GM19397 (cell line): ENCODE results near the gene MEGF6.

Experiments
- ATAC-seq: cut with Tn5 transposase; IDR thresholded peaks from one replicate; pipeline ENCODE4 v1.9.1; 2021; ENCODE audit warnings: mild to moderate bottlenecking, moderate library complexity; ENCODE audit not compliant: unreplicated experiment

The MEGF6 gene

DNA sequence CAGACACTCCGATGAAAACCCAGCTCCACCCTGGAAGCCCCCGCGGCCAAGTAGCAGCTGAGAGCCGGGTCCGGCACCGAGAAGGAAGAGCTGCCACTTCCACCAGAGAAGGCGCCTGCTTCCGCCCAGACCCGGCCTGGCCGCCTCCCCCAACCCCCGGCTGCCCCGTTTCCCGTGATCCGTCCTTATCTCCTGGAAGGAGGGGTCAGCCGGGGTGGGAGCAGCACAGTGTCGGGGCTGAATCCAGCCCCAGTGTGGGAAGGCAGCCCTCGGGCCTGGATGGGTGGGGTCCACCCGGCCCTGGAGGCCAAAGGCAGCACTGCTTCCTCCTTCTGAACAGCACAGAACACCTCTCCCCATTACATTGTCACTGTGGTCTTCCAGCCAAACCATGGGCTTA, 69.4 kb downstream of the MEGF6 start:
- no peak for ATAC-seq

DNA sequence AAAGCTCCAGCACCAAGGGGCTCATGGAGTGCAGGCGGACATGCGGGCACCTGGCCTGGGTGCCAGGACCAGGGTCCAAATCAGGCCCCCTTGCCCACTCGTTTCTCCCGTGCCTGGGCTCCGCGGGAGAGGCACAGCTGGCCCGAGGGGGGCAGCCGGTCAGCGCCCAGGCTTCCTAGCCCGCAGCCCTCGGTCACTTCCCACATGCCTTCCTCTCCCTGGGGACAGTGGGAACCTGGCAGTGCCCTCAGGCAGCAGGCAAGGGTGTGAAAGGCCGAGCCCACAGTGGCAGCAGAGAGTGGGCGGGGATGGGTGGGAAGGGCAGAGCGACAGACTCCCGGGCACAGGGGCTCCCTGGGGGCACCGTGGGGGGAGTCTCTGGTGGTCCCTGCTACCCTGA, 69.8 kb downstream of the MEGF6 start:
- no peak for ATAC-seq

DNA sequence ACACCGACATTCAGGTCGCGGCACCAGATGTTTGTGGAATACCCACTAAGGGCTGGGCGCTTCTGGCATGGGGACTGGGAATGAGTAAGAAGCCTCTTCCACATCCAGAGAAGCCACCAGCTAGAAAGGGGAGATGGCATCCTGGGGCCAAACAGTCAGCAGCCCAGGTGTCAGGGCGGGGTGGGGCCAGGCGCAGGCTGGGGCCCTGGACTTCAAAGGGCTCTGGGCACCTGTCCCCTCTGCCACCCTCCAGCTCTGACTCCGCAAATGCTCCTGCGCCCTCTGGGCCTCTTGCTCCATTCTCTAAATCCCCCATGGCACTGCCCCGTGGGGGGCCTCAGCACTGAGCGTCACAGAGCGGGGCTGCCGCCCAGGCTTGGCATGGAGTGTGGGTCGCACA, 70.4 kb downstream of the MEGF6 start:
- no peak for ATAC-seq

DNA sequence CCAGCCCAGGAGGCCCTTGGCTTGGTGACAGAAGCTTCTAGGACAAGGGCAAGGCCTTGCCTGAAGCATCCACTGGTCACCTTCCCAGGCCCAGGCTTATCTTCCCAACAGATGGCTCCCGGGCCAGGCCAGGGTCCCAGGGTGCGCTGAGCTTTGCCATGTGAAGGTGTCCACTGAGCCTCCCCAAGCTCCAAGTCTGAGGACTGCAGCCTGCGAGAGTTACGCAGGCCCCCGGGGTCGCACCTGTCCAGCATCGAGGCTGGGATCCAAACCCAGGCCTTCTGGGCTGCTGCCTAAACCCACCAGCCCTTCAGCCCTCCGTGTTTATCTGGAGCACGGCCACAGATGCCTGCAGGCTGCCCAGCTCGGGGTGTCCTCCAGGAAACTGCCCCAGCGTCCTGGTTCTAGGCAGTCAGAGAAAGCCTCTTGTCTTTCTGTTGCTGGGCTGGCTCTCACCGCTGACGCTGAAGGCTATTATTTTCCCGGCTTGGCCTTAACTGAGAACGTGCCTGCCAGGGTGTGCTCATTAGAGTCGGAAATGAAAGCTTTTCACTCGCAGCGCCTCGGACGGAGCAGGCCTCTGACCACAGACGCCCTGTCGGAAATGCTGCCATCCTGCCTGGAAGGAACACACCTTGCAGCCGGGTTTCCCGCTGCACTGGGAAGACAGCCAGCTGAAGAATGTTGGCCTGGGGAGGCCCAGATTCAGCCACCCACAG, 71.4 kb downstream of the MEGF6 start:
- no peak for ATAC-seq

DNA sequence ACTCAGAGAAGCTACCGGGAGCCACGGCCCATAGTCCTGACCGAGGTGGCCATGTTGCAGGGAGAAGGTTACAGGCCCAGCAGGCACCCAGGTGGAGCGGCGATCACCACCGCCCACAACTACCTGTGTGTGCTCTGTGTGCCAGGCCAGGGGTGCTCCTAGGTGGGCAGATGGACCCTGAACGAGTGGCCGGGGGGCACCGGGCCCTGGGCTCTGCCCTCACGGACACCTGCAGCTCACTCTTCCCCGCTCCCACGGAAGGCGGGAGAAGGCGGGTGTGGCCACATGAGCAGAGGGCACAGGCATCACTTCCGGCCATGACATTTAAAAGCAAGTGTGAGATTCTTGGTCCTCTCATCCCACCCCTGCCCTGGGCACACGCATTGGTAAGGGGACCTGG, 73.9 kb downstream of the MEGF6 start:
- ATAC-seq = no peak

DNA sequence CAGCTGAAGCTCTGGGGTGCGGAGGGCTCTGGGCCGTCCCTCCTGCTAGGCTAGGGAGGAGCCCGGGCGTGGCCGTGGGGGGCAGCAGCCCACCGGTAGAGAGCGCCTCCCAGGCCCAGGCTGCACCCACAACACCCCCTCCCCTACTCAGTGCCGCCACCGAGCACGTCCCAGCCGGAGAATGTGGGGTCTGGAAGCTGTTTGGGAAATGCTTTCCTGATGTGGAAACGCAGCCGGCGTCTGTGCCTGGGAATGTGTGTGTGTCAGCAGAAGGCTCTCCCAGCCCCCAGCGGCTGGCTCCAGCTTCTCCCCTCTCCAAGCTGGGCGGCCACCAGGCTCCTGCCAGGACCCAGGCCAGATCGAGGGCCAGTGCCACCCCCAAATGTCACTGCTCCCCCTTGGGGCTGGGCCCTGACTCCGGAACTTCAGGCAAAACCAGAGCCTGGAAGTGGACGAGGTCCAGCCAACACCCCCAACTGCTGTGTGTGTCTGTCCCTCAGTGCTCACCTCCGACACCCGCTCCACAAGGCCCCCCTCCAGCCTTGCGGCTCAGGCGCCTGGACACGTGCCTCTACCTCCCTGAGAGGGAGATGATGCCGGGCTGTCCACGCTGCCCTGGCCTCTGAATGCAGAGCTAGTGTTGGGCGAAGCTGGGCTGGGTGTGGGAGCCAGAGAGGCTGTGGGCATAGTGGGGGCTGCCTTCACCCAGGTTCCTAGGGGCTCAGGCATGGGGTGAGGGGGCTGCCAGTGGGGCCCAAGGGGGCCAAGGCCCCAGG, 74.7 kb downstream of the MEGF6 start:
- no peak for ATAC-seq

DNA sequence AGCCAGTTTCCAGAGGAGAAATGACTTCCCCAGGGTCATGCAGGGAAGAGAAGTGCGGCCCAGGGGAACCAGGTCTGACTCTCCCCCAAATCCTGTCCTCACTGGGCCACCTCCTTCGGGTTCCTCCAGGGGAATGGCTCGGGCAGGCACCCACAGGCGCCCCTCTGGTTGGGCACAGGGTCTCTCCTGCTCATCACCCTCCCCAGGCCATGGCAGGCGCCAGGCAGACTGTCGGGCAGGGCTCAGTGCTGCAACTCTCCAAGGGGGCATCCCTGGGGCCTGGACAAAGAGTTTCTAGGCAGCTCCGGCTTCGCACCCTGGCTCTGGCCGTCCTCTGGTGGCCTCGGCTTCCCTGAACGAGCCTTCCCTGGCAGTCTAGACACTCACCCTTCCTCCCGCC, 75.6 kb downstream of the MEGF6 start:
- no peak for ATAC-seq

DNA sequence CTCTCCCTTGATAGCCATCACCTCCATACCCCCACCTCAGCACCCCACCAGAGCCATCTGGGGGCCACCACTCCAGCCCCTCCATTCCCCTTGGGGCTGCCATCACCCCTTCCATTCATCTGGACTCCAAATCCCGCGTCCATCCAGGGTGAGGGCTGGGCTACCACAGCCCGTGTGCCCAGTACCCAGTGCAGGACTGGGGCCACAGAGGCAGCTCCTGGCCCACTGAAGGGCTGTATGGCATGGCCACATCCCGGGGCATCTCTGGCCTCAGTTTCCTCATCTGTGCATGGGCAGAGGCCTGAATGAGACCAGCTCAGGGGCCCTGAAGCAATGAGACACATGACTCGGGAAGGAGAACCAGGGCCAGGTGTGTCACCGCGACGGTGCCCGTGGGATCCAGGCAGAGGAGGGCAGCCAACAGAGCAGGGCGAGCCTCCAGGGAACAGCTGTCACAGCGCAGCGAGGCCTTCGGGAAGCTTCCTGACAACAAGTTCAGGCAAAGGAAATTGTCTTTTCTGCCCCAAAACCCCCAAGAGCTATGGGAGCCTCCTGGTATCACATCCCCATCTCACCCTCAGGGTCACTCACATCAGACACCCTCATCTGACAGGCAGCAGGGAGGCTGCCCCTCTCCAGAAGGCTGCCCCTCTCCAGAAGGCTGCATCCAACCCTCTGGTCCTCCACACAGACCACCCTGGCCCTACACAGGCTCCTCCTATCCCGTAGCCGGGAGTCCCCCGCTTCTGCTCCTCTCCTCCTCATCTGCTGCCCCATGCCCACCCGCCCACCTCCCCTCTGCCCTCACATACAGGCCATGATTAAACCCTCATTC, 76.3 kb downstream of the MEGF6 start:
- no peak for ATAC-seq

DNA sequence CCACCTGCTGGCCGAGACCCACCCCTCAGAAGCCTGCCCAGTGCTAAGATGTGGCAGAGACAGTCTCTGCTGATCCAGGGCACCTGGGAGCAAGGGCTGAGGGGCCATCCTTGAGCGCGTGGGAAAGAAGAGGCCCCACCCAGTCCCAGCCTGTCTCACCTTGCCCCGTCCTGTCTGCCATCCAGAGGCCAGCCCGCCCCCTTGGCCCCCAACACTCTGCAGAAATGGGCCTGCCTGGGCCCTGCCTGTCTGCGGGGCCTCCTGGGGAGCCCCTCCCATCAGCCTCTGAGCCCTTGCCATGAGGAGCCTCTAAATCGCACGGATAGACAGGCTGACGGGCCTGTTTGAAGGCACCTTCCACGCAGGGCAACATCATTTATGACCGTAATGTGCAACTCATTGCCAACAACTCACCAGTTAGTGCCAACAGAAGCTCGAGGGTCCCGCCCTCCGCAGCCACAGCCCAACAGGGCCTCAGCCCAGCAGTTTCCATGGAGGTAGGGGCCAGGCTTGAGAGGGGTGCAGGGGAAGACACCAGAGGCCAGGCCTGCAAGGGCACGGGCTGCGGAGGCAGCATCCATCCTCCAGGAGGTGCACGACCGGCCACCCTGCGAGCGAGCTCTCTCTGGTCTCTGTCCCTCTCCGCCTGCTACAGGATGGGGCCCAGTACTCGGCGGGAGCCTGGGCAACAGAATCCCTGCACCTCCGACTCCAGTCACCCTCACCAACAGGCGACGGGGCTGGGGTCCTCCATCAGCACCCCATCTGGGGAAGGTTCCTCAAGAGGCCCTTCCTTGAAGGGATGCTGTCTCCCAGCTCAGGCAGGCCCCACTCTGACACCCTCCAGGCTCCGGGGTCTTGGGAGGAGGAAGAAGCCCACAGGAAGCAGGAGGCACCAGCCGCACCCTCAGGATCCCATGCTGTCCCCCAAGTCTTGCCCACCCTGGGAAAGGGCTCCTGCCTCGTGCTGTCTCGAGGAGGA, 78.0 kb downstream of the MEGF6 start:
- no peak for ATAC-seq

DNA sequence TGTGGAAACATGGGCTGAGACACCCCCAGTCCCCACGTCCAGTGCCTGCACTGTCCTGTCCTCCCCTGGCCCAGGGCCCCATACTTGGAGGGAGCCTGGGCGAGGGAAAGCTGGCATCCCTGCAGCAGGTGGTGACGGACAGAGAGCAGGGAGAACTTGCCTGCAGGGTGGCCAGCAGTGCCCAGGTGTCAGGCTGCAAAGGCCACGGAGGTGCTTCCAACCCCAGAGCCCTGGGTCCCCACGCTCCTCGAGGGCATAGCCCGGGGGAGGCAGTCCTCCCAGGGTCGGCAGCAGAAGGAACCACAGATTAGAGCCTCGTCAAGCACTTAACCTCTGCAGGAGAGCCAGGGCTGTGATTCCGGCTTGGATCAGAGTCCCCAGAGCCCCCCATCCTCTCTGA, 79.4 kb downstream of the MEGF6 start:
- ATAC-seq = no peak

DNA sequence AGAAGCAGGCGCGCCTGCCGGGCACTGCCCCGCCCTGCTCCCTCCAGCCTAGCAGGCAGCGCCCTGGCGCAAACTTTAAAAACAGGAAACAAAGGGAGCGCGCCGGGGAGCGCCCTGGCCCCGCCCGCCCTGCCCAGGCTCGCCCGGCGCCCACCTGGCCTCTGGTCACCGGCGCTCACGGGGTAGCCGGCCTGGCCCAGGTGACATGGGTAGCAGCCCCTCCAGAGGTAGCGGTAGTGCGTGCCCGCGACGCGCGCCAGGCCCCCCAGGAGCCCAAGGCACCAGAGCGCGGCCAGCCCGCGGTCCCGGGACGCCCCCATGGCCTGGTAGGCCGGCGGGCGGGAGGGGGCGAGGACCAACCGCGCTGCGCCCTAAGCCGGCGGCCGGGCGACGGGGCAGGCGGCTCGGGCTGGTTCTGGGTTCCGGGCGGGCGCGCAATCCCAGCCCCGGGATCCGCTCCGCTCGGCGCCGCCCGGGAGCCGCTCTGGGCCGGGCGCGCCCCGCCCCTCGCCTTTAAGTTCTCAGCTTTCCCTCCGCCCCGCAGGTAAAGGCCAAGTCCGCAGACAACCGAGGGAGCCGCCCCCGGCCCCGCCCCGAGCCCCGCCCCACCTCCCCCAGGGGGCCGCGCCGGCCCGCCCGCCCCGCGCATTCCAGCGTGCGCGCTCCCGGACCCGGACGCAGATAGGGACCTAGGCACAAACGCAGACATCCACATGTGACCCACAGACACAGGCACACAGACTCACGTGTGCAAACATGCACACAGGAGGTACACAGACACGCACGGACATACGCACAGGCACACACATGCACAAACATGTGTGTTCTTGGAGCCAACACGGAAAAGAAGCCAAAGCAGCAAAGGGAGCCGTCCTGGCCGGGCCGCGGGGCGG, 80.1 kb downstream of the MEGF6 start:
- no peak for ATAC-seq

DNA sequence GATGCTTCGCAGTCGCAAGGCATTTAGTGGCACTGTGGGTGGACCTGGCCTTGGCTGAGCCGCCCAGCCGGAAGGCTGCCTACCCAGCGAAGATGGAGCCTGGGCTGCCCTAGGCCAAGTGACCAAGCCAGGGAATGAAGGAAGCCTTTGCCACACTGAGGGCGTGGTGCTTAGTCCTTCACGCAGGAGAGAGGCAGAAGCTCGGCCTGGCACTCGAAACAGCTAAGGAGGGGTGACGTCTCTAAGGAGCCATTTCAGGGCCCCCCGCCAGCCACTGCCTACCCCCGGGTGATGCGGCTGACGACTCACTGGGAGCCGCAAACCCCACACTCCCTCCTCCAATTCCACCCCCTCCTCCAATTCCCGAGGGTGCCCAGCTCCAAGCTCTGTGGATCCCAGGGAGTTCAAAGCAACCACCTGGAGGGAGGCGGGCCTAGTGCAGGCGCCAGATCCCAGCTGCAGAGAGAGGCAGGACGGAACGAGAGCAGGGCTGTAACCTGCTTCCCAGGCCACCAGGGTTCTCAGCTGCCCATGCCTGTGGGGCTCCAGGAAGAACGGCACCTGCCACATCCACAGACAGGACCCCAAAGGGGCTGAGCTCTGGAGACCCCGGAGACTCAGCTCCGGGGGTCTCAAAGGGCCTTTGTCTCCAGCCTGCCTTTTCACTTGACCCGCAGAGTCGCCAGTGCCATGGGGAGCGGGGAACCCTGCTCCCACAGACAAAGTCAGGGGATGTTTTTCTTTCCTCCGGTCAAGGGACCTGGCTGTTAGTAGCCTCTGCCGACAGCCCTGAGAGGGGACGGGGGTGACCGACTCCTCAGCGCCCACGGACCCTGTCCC, 81.0 kb downstream of the MEGF6 start:
- no peak for ATAC-seq

DNA sequence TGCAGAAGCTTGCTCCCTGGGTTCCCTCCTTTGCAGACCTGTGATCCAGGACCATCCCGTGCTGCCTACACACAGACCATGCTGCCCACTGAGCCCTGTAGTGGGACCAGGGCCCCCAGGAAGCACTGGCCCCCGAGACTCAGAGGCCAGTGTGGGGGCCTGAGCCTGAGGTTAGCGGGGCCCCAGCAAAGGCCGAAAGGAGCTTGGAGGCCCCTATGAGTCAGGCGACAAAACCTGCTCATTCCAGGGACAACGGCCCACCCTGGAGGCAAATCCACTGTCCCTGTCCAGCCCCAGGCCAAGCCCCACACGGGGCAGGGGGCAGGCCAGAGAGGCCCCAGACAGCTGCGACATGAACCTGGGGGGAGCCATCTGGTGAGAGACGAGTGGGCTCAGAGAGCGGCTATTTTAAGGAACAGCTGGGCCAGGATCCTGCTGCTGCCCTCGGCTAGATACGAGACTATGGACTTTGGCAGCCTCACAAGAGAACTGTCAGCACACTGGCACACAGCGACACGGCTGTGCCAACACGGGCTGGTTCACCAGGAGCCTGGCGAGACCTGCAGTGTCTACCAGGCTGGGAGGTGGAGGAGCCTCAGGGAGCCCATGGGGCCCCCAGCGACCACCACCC, 82.1 kb downstream of the MEGF6 start:
- ATAC-seq = no peak

DNA sequence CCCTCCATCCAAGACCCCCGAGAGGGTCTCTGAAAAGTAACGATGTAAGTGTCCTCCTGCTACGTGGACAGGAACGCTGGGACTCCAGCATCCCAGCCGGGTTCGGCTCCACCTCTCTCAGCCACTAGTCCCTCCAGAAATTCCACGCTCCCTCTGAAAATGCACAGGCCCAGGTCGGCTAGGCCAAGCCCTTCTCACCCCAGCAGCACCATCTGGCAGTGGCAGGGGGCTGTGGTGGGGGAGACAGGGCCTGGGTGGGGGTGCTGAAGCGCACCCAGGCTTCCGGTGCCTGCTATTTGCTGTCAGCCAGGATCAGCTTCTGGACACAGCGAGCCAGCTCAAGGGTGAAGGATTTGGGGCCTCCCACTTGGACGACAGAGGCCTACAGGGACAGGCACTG, 83.5 kb downstream of the MEGF6 start:
- no peak for ATAC-seq

DNA sequence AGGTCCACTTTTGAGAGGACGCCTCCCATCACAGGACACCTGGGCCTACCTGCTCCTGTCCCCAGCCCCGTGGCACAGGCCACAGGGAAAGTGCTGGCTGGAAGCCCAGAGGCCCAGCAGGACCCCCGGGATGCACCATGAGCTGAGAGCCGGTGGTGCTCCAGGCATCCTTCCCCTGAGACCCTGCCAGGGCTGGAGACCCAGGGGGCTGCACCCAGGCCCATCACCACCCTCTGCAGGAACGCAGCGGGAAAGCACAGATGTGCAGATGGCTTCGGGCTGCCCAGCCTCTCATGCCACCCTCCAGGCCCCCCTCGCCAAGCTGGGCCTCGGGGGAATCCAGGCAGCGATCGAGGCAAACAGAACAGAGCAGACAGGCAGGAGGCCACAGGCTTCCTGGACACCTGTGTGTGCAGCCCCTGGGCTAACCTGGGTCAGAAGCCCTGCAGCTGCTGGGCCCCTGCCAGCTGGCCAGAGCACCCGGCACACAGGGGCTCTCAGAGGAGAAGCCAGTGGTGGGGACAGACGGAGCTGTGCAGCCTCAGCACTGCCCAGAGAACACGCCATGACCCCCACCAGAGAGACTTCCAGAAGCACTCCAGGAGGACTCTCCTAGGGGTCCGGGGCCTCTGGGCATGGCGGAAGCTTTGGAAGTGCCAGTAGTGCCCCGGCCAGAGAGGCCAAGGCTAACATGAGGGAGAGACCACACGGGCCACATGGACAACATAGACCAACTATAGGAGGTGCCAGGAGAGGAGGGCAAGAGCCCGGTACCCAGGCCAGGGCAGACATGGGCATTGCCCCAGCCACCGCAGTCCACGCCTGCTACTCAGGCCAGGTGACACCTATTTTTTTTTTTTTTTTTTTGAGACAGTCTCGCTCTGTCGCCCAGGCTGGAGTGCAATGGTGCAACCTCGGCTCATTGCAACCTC, 85.5 kb downstream of the MEGF6 start:
- ATAC-seq = no peak

DNA sequence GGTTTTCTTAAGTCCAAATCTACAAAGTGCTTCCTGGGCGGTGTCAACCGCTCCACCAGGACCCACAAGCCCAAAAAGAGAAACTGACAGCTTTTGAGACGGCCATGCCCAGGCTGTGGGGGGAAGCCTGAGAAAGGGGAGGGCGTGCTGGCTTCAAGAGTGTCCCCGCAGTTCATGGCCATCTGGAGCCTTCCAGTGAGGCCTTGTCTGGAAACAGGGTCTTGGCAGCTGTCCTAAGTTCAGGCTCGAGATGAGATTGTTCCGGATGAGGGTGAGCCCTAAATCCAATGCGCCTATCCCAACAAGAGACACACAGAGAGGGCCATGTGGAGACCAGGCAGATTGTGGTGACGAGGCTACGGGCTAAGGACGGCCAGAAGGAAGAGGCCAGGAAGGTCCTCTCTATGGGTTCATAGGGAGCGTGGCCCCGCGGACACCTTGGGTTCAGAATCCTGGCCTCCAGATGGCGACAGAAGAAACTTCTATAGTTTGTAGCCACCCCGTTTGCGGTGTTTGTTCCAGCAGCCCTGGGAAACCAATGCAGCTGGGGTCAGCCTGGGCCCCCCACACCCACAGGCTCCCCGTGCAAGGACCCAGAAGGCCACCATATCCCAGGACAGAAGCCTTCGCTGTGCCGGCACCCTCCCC, 86.6 kb downstream of the MEGF6 start:
- ATAC-seq = no peak

DNA sequence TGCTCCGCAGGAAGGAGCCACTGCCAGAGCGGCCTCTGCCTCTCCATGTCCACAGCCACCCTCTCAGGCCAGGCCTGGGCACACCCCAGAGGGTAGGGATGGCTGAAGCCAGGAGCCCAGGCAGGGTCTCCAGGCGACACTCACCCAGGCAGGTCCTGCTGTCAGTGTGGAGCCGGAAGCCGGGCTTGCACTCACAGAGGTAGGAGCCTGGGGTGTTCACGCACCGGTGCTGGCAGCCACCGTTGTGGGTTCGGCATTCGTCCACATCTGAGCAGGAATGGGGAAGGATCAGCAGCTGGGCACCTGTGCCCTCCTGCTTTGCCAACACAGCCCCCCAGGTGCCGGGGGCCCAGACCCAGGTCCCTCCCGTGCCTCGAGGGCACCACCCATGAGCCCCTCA, 87.3 kb downstream of the MEGF6 start:
- ATAC-seq = no peak
